Measurements from ENCODE around the gene SUSD6.

Gene SUSD6

DNA sequence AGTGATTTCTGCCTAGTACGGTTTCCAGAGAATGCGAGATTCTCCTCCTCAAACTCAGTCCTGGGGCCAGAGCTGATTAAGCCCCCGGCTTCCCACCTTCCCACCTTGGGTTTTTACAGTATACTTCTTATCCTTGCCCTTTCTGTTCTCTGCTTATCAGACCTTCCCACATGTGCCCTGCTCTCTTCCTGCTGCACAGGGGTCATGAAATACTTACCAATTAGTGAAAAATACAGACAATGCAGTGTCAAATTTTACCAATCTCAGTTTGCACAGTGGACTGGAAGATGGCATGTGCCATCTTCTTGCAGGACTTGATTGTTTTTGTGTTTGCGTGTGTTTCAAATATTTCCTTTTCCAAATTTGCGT lies 14.7 kb downstream of the SUSD6 start:
- in situ Hi-C loops (cut with HindIII; ENCODE audit: low sequenced_read_pairs): no loop called here
- no peak for TF ChIP-seq CTCF (IDR thresholded peaks at IDR 0.05; ENCODE audit: low read depth, low read length)
- H3K4me3 ChIP-seq (ENCODE audit: low read depth, low read length): no peak overlapping the region
- no peak for DNase-seq (ENCODE audit: low read depth, low spot score)

- no peak overlapping the region for H3K4me3 ChIP-seq (ENCODE audit: low read depth, low read length)
- in situ Hi-C loops (cut with HindIII; ENCODE audit: low sequenced_read_pairs): no loop called here
- no peak for TF ChIP-seq CTCF (IDR thresholded peaks at IDR 0.05; ENCODE audit: low read depth, low read length)
- no peak for DNase-seq (ENCODE audit: low read depth, low spot score)
Measured at GRCh38 chr14:69629225-69630127, 18.1 kb downstream of the SUSD6 start.

DNA sequence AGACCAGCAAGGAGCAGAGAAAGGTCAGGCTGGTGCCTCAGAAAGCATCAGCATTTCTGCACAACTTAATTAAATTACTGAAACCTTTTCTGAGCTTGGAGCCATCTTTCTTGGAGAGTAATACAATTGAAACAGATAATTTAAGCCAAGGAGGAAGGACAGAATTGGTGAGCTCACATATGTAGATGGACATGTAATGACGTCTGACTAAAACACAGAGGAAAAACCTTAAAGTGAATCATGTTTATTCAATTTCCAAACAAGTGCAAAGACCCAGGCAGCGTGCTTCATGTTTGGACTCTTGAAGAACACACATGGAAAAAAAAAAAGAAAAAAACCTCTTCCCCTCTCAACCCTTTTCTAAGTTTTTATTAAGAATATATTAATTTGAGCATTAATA lies 19.0 kb downstream of the SUSD6 start:
- H3K4me3 ChIP-seq (ENCODE audit: low read depth, low read length): no peak overlapping the region
- no peak for TF ChIP-seq CTCF (IDR thresholded peaks at IDR 0.05; ENCODE audit: low read depth, low read length)
- in situ Hi-C loops (cut with HindIII; ENCODE audit: low sequenced_read_pairs): no loop called here
- no peak for DNase-seq (ENCODE audit: low read depth, low spot score)

DNA sequence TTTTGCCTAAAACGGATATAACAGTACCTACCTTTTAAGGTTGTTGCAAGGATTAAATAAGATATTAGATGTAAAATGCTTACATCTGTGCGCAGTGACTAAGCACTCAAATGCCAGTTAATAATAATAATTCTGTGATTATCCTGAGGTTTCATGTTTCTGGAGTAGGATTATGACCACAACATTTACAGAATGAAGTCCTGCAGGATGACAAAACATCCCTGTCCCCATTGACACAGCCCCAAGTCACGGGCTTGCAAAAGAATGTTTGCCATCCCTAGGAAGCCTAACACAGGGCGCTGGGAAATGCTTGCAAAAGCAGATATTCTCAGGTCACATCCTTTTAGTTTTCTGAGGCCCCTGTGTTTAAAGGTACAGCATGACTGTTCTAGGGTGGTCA lies 20.1 kb downstream of the SUSD6 start:
- in situ Hi-C loops (cut with HindIII; ENCODE audit: low sequenced_read_pairs): no loop called here
- TF ChIP-seq CTCF (IDR thresholded peaks at IDR 0.05; ENCODE audit: low read depth, low read length): no peak
- peak; percentile 19 for DNase-seq (ENCODE audit: low read depth, low spot score)
- no peak overlapping the region for H3K4me3 ChIP-seq (ENCODE audit: low read depth, low read length)

- DNase-seq (ENCODE audit: low read depth, low spot score): no peak
- no peak overlapping the region for H3K4me3 ChIP-seq (ENCODE audit: low read depth, low read length)
- in situ Hi-C loops (cut with HindIII; ENCODE audit: low sequenced_read_pairs): no loop called here
- TF ChIP-seq CTCF (IDR thresholded peaks at IDR 0.05; ENCODE audit: low read depth, low read length): no peak
Measured at GRCh38 chr14:69632164-69632563, 20.8 kb downstream of the SUSD6 start.

- no peak for DNase-seq (ENCODE audit: low read depth, low spot score)
- in situ Hi-C loops (cut with HindIII; ENCODE audit: low sequenced_read_pairs): no loop called here
- H3K4me3 ChIP-seq (ENCODE audit: low read depth, low read length): no peak overlapping the region
- TF ChIP-seq CTCF (IDR thresholded peaks at IDR 0.05; ENCODE audit: low read depth, low read length): no peak
Measured at GRCh38 chr14:69632593-69633151, 21.3 kb downstream of the SUSD6 start.

Data from astrocyte of the spinal cord (primary cell).